Gastroesophageal sphincter (tissue), 4 donors: ENCODE measurements around the gene SMURF1. TPM values are rescaled to one million over a fixed set of nuclear protein-coding genes. Genes with fewer than 3 reads are reported as not detected.

ENCODE experiments used
- ATAC-seq: fragments of 150-250 bp; one replicate; pipeline ENCODE4 v1.9.1; 2016; ENCODE audit warnings: mild to moderate bottlenecking, moderate library complexity
- H3K27ac ChIP-seq, 4 donors: fragments of 200-600 bp; sonication (generic) in 3 of 4; 1 replicate in 3 of 4; 2 replicates in 1 of 4; pipeline ENCODE4 v1.5.1; 2016 to 2019
- H3K27me3 ChIP-seq: fragments of 200-600 bp; sonication (generic); one replicate; pipeline ENCODE4 v1.5.1; 2019
- H3K36me3 ChIP-seq, 2 donors: fragments of 200-600 bp; sonication (generic); one replicate each; pipeline ENCODE4 v1.5.1; 2019; ENCODE audit warnings: control low read depth in 1 of 2
- H3K4me1 ChIP-seq, 3 donors: fragments of 200-600 bp; sonication (generic); 1 replicate in 2 of 3; 2 replicates in 1 of 3; pipeline ENCODE4 v1.5.1; 2016 to 2019; ENCODE audit warnings: control low read depth in 2 of 3
- H3K4me3 ChIP-seq, 2 donors: fragments of 200-600 bp; sonication (generic); one replicate each; pipeline ENCODE4 v1.5.1; 2019; ENCODE audit warnings: mild to moderate bottlenecking in 1 of 2, moderate library complexity in 1 of 2
- H3K9me3 ChIP-seq, 3 donors: fragments of 200-600 bp; sonication (generic); one replicate each; pipeline ENCODE4 v1.5.1; 2017 to 2019; ENCODE audit warnings: control low read depth in 2 of 3
- CTCF ChIP-seq, 4 experiments: fragments of 200-600 bp in 2 of 4; fragments of 450-650 bp in 2 of 4; sonication (generic) in 1 of 4; IDR thresholded peaks; one replicate each; pipeline ENCODE4 v1.5.1; 2017 to 2019; ENCODE audit warnings: antibody characterized with exemption in 4 of 4, mild to moderate bottlenecking in 2 of 4, moderate library complexity in 2 of 4
- EP300 ChIP-seq: sonication (generic); formaldehyde crosslinking; IDR thresholded peaks from one replicate; pipeline ENCODE4 v1.6.1; 2017; ENCODE audit warnings: antibody characterized with exemption, mild to moderate bottlenecking
- POLR2A ChIP-seq, 2 donors: fragments of 450-650 bp; IDR thresholded peaks; one replicate each; pipeline ENCODE4 v1.6.1; 2017; ENCODE audit warnings: antibody characterized with exemption in 2 of 2, mild to moderate bottlenecking in 2 of 2, moderate library complexity in 1 of 2
- POLR2AphosphoS5 ChIP-seq: sonication (generic); formaldehyde crosslinking; IDR thresholded peaks from one replicate; pipeline ENCODE4 v1.6.1; 2017; ENCODE audit warnings: antibody characterized with exemption
- WGBS, 2 donors: methylation state at CpG; one replicate each; pipeline ENCODE4 v1.1.5; 2018; ENCODE audit warnings: low coverage in 1 of 2; 5-methylcytosine and 5-hydroxymethylcytosine counted together
- total RNA-seq, 4 donors: library from RNA; depleted of rRNA; stranded (reverse); fragments of >200 nt; gene quantifications; one replicate each; pipeline ENCODE4 v1.1.0, GENCODE V29; 2016

The SMURF1 gene
- total RNA-seq, 4 donors from 2014 or later, result 20.1 to 26.2 (median 21.9) TPM

GRCh38 chr7:99011341-99011705 lies 132.6 kb downstream of the SMURF1 start:
- peaks cover 0 to 98% of the 10 kb centered on the region in 2 donors for H3K36me3 ChIP-seq
- no peaks in the 10 kb centered on the region for H3K9me3 ChIP-seq
- no peaks in the 10 kb centered on the region for H3K27me3 ChIP-seq
- 95 to 98% methylated on average over 8 to 18 of the region's 24 CpGs for WGBS, 2 donors
- ATAC-seq, result no peak
- no peak overlapping the region for H3K27ac ChIP-seq
- TF ChIP-seq CTCF (IDR thresholded peaks at IDR 0.05), result no peak
- no peak for TF ChIP-seq POLR2A (IDR thresholded peaks at IDR 0.05)
- TF ChIP-seq EP300, result no peak
- no peak for TF ChIP-seq POLR2AphosphoS5
- no peaks in the 10 kb centered on the region for H3K4me1 ChIP-seq
- no peak overlapping the region for H3K4me3 ChIP-seq

GRCh38 chr7:99010281-99010680 lies 133.6 kb downstream of the SMURF1 start:
- no peak overlapping the region for H3K27ac ChIP-seq
- no peaks in the 10 kb centered on the region for H3K4me1 ChIP-seq
- no peak for ATAC-seq
- TF ChIP-seq CTCF (IDR thresholded peaks at IDR 0.05) (no peak), EP300 (no peak), POLR2A (IDR thresholded peaks at IDR 0.05) (no peak), POLR2AphosphoS5 (no peak)
- H3K36me3 ChIP-seq, result peaks cover 0 to 100% of the 10 kb centered on the region in 2 donors
- H3K9me3 ChIP-seq, result no peaks in the 10 kb centered on the region
- H3K4me3 ChIP-seq, result no peak overlapping the region
- 53 to 75% methylated on average over 3 to 4 of the region's 9 CpGs for WGBS, 2 donors
- no peaks in the 10 kb centered on the region for H3K27me3 ChIP-seq

GRCh38 chr7:99008921-99009530 lies 134.9 kb downstream of the SMURF1 start:
- no peaks in the 10 kb centered on the region for H3K9me3 ChIP-seq
- 86% methylated on average over 2 of the region's 11 CpGs; no CpG with 5 or more reads in 1 of the 2 donors for WGBS, 2 donors
- H3K4me3 ChIP-seq, result no peak overlapping the region
- TF ChIP-seq POLR2AphosphoS5, result no peak
- no peak for TF ChIP-seq EP300
- no peak for TF ChIP-seq CTCF (IDR thresholded peaks at IDR 0.05)
- no peak for TF ChIP-seq POLR2A (IDR thresholded peaks at IDR 0.05)
- H3K27me3 ChIP-seq, result no peaks in the 10 kb centered on the region
- H3K4me1 ChIP-seq, result no peaks in the 10 kb centered on the region
- H3K36me3 ChIP-seq, result peaks cover 0 to 100% of the 10 kb centered on the region in 2 donors
- ATAC-seq, result no peak
- no peak overlapping the region for H3K27ac ChIP-seq

- Histone ChIP-seq H3K4me1 (no peaks in the 10 kb centered on the region), H3K36me3 (peaks cover 0 to 100% of the 10 kb centered on the region in 2 donors), H3K27me3 (no peaks in the 10 kb centered on the region), H3K9me3 (no peaks in the 10 kb centered on the region), H3K4me3 (no peak overlapping the region), H3K27ac (no peak overlapping the region)
- no peak for ATAC-seq
- 66 to 91% methylated on average over 2 to 9 of the region's 23 CpGs for WGBS, 2 donors
- TF ChIP-seq EP300 (no peak), POLR2A (IDR thresholded peaks at IDR 0.05) (no peak), POLR2AphosphoS5 (no peak), CTCF (IDR thresholded peaks at IDR 0.05) (no peak)
These were observed 135.7 kb downstream of the SMURF1 start for GRCh38 chr7:99008181-99008631.

- WGBS, 2 donors, result 87 to 90% methylated on average over 6 of the region's 11 CpGs
- Histone ChIP-seq H3K4me1 (no peaks in the 10 kb centered on the region), H3K27ac (no peak overlapping the region), H3K27me3 (no peaks in the 10 kb centered on the region), H3K9me3 (no peaks in the 10 kb centered on the region), H3K36me3 (peaks cover 0 to 100% of the 10 kb centered on the region in 2 donors), H3K4me3 (no peak overlapping the region)
- ATAC-seq, result no peak
- TF ChIP-seq CTCF (IDR thresholded peaks at IDR 0.05) (no peak), EP300 (no peak), POLR2A (IDR thresholded peaks at IDR 0.05) (no peak), POLR2AphosphoS5 (no peak)
These were observed 137.0 kb downstream of the SMURF1 start for GRCh38 chr7:99006739-99007424.
